RPMI7951 (cell line): ENCODE data around the gene NANOS1. TPM values are rescaled to one million over a fixed set of nuclear protein-coding genes. Genes with fewer than 3 reads are reported as not detected.
A peak's percentile ranks its signal among the peaks of the same experiment; 100 is the strongest.

Experiments
- DNase-seq: peaks from one replicate; pipeline ENCODE4 v3.0.0-alpha.2; 2012; ENCODE audit warnings: low read depth
- total RNA-seq: library from RNA; depleted of rRNA; stranded (reverse); fragments of >200 nt; shearing (Covaris generic); gene quantifications from 2 replicates; pipeline ENCODE4 v1.2.3, GENCODE V29; 2014; rRNA removed

The NANOS1 gene
- total RNA-seq, 1 experiment from 2014 or later = 1.1 TPM

DNA sequence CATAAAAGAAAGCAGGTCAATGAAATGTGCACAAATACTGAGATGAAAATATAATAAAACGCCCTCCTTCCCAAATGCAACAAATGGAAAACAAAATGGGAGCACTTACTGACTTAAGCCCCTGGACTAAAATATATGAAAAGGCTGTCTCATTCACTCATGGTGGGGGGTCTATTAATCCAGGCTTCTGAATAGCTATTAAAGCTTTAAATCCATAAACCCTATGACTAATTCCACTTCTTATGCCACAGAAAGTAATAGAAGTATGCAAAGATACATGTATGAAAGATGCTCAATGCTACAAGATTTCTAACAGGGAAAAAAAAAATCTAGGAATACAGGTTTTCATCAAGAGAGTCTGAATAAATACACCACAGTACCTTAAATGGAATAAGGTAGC lies 30.6 kb downstream of the NANOS1 start:
- DNase-seq = no peak

DNA sequence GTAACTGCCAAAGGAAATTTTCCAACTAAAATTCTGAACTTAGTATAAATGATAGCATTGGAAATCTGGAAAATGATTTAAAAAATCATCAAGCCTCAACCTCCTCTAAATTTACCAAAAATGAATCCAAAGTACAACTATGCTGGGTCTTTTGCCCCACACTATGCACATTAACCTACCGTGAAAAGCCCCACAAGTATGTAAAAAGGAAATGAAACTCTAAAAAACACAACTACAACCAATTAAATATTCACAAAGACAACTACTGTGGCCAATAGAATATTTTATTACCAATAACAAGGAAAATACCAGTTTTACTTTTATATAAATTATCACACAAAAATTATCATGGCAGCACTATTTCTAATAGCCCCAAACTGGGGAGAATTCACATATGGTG lies 31.8 kb downstream of the NANOS1 start:
- DNase-seq = no peak

DNA sequence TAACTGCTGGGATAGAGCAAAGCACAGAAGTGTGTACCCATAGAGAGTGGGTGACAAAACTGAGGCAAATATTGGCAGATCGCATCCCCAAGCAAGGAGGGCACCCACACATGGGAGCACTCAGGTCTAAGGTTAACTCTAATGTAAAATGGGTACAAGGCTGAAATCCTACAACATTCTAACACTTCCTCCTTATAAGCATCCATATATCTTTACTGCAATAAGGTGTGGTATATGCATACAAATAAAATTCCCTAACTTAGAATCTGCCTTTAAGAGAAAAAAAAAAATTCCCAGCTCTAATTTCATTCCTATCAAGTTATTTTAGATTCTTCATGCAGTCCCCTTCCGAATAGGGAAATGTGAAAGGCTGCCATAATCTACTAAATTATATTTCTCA lies 32.4 kb downstream of the NANOS1 start:
- DNase-seq = no peak

DNA sequence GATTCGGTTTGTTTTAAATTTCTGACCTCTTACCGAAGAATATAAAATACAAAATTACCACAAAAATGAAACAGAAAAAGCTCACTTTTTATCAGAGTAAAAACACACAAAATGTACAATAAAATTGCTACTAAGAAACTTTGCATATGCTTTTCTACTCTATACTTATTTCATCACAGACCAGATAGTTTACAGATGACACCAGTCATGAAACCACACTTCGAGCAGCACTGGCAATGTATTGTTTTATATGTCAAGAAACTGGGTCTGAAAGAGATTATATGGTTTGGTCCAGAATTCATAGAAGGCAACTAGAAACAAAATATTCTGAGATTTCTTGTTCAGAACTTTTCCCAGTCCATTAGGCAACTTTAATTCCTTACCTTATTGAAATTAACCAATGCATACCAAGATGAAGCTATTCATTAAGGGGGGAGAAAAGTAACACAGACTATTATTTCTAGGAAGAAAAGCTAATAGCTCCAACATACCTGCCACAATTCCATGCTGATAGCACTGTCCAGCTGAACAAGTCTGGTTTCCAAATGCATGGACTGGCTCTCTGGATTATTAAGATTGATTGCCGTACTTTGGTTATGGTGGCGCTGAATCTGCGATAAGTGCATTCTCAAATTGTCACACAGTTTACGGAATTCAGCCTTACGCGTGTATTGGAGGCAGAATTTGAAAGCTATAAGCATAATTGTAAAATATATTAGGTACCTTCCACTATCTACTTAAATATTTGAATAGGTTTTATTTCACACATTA lies 41.1 kb downstream of the NANOS1 start:
- DNase-seq = no peak

DNA sequence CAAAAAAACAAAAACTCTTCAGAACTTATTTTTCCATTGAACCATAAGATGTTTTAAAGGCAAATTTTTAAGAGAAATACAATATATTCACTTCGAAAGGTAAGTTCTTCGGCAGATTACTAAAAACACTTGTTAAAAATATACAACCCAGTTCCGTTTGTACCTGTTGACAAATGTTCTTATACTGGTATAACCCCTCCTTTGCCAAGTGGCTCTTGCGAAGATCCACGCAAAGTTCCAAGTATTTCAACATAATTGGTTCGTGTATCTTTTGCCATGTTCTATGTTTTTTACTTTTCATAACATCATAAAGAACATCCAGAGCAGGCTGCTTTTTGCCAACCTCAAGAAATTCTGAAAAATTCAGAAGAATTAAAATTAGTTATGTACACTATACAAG lies 44.1 kb downstream of the NANOS1 start:
- DNase-seq = no peak

DNA sequence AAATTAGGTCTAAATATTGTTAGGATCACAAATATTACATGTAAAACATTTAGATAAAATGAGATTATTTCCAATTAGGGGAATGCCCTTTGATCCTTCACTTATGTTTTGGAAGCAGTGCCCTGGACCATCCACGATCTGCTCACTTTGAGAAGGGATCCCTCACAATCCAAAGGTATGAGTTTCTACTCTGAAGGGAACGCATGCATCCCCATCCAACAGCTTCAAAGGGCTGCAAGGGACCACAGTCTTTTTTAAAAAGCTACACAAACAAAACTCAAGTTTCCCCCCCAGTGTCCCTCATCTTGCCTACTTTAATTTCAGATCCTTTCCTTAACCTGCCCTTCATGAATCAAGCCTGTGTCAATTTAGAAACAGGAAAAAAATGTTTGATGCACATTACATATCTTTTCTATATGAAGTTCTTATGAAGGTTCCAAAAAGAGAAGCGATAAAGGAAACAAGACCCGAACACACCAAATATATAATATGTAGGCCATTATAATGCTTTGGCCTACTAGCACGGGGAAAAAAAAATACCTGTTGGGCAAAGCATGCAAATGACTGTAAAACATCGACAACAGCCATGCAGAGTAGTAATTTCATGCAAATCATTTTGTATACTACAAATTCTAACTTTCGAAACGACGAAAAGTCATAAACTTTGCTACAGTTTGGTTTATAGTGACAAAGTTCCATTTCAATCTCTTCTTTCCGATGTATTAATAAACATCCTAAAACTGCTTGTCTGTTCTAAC lies 49.1 kb downstream of the NANOS1 start:
- DNase-seq = no peak

DNA sequence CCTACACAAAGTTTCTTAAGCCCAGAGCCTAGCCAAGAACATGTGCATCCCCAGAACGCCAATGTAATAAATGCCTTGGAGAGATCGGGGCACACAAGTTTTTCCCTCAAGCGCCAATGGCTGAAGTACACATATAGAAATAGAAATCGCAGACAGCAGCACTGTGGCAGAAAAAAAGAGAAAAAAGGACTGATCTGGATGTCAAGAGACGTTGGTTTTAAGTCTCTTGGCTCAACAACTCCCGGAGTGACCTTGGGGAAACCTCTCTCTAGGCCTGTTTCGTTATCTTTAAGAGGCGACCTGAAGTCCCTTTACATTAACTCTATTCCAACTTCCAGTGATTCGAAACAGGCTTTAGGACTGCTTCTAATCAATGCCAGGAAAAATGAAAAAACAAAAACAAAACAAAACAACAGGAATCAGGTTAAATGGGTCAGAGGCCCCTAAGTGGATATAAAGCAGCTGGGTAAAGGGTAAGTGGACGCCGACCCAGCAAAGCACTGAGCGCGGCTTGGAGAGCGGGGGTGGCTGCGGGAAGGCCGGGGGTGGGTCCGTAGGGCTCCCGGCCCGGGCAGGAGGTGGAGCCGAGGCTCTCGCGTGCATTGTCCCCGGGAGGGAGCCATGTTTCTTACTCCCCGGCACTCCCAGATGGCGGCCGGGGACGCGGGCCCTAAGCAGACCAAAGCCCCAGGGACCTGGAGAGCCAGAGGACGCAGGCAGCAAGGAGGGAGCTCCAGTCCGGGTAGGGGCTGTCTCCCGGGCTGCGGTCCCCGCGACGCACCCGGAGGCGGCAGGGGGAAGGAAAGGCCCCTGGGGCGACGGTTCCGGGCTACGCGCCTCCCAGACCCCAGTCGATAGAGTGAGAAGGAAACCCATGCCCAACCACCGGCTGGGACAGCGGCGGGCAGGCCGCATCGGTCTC lies 50.3 kb downstream of the NANOS1 start:
- peak; percentile 73 for DNase-seq

DNA sequence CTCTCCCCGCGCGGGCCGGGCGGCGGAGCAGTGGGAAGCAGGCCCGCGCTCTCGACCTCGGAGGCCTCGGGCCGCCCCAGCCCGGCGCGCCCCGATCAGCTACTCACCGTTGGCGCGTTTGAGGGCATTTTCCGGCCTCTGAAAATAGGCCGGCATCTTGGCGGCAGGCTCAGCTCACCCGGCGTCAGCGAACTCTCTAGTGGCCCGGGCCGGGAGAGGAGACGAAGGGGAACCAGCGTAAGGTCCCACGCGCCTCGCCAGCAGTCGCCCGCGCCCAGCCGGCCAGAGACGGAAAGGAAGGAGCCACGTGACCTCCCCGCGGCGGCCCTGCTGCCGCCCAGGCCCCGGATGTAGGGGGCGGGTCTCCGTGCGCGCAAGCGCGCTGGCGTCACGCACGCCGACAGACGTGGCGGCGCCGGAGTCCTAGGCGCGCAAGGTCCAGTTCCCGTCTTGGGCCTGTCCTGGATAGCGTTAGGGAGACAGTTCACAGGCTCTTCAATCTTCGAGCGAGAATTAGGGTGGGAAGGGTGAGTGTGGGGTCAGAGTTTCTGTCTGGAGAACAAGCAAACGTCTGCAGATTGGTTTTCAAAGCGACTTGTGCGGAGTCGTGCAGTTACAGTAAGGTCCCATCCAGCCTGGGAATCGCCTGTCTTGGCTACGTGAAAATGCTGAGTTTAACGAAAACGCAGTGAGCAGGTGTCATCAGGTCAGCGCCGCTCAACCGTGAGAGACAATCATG lies 51.2 kb downstream of the NANOS1 start, which contains the start of gene EIF3A:
Gene EIF3A, minus strand, starts transcription at position 297 of the 739 bp plus-strand sequence. Its CDS starts 141 bp downstream, at position 156.
- DNase-seq = peak; percentile 86

Other genes with a start within 250 kb of the NANOS1 start
- 46.7 and 50.8 TPM in 2 replicates for gene EIF3A, start 51.1 kb downstream of the NANOS1 start, total RNA-seq
- 36.3 and 37.9 TPM in 2 replicates for gene DENND10, start 74.4 kb downstream of the NANOS1 start, total RNA-seq
- gene SFXN4, start 136.0 kb downstream of the NANOS1 start, total RNA-seq = 12.0 and 26.6 TPM in 2 replicates
- 269 and 294 TPM in 2 replicates for gene PRDX3, start 149.1 kb downstream of the NANOS1 start, total RNA-seq
- 2.7 and 2.9 TPM in 2 replicates for gene GRK5, start 177.9 kb downstream of the NANOS1 start, total RNA-seq